Panc1 (cell line): ENCODE results near the gene SH2D6. TPM values are rescaled to one million over a fixed set of nuclear protein-coding genes. Genes with fewer than 3 reads are reported as not detected.

Experiments used
- ATAC-seq: fragments of 200-7000 bp; cut with Tn5 transposase; 2 replicates; pipeline ENCODE4 v1.9.1; 2020; ENCODE audit warnings: mild to moderate bottlenecking, moderate library complexity
- BruUV-seq: library from RNA; stranded (reverse); fragments of 400-500 nt; replicated peaks from 2 replicates; lab custom pipeline; 2021; lab: Mats Ljungman, UMichigan
- CTCF ChIA-PET: fragments of 300-600 bp; sonication (Branson Sonifier 250); formaldehyde crosslinking; loops from one replicate; lab custom pipeline; 2022; ENCODE audit warnings: antibody characterized with exemption; lab: Charles Lee
- POLR2A ChIA-PET: fragments of 300-600 bp; sonication (Branson Sonifier 250); formaldehyde crosslinking; loops from one replicate; lab custom pipeline; 2022; ENCODE audit warnings: antibody characterized with exemption; lab: Charles Lee
- DNase-seq: peaks from one replicate; pipeline ENCODE4 v3.0.0-alpha.2; 2010; ENCODE audit warnings: low read depth, low spot score
- H3K27ac ChIP-seq: 2 replicates; pipeline ENCODE4 v1.5.1; 2011; ENCODE audit warnings: mild to moderate bottlenecking, low read length, inconsistent platforms
- H3K27me3 ChIP-seq: fragments of 200-500 bp; sonication (Bioruptor generic); 2 replicates; pipeline ENCODE4 v1.6.0; 2014; ENCODE audit warnings: low read length, inconsistent platforms; ENCODE audit not compliant: control insufficient read depth, insufficient read depth
- H3K36me3 ChIP-seq: fragments of 200-500 bp; sonication (Bioruptor generic); 2 replicates; pipeline ENCODE4 v1.5.1; 2014; ENCODE audit warnings: inconsistent platforms, mild to moderate bottlenecking, low read length, moderate library complexity; ENCODE audit not compliant: control insufficient read depth, insufficient read depth
- H3K4me1 ChIP-seq: 2 replicates; pipeline ENCODE4 v1.5.1; 2011; ENCODE audit warnings: inconsistent platforms, mild to moderate bottlenecking, low read length, moderate library complexity; ENCODE audit not compliant: control insufficient read depth, insufficient read depth
- H3K4me3 ChIP-seq, 2 experiments: 2 replicates each; pipeline ENCODE4 v1.5.1; 2011 to 2012; ENCODE audit warnings: low read depth in 2 of 2, low read length in 2 of 2, mild to moderate bottlenecking in 2 of 2, inconsistent platforms in 1 of 2, moderate library complexity in 1 of 2
- H3K9me3 ChIP-seq: fragments of 200-500 bp; sonication (Bioruptor generic); 2 replicates; pipeline ENCODE4 v1.5.1; 2014; ENCODE audit warnings: low read depth, mild to moderate bottlenecking, inconsistent platforms, low read length, moderate library complexity; ENCODE audit not compliant: control insufficient read depth, insufficient read depth
- POLR2AphosphoS5 ChIP-seq: IDR thresholded peaks from 2 replicates; pipeline ENCODE4 v1.6.1; 2012; ENCODE audit warnings: mild to moderate bottlenecking, low read depth, low read length, moderate library complexity
- SIN3A ChIP-seq: IDR thresholded peaks from 2 replicates; pipeline ENCODE4 v1.6.1; 2012; ENCODE audit warnings: low read depth, mild to moderate bottlenecking, low read length, moderate library complexity, borderline replicate concordance; ENCODE audit not compliant: insufficient read depth
- TCF7L2 ChIP-seq: IDR thresholded peaks from 2 replicates; pipeline ENCODE4 v1.6.1; 2011; ENCODE audit warnings: mild to moderate bottlenecking, low read depth, low read length, inconsistent platforms
- in situ Hi-C: cut with HindIII; loops from 2 replicates; pipeline ENCODE4 v1.10.0; 2016; ENCODE audit warnings: low sequenced_read_pairs, low pct_unique_long_range_greater_than_20kb
- intact Hi-C: fragments of 100-400 bp; cut with micrococcal nuclease; formaldehyde crosslinking; loops from one replicate; pipeline ENCODE4 v1.10.0; 2022; ENCODE audit not compliant: unreplicated experiment
- total RNA-seq: library from RNA; stranded (reverse); gene quantifications from one replicate; pipeline ENCODE4 v1.2.1, GENCODE V29; 2021; ENCODE audit not compliant: unreplicated experiment
- TF ChIP-seq, protein P1 (sequence below), 2 experiments: IDR thresholded peaks; 2 replicates each; pipeline ENCODE4 v1.6.1; 2011 to 2012; ENCODE audit warnings: low read depth in 2 of 2, control low read depth in 1 of 2, low read length in 1 of 2, mild to moderate bottlenecking in 1 of 2, moderate library complexity in 1 of 2; ENCODE audit not compliant: insufficient read depth in 1 of 2
- TF ChIP-seq, protein P2 (sequence below): fragments of 450-650 bp; IDR thresholded peaks from 2 replicates; pipeline ENCODE4 v1.5.1; 2017; ENCODE audit warnings: mild to moderate bottlenecking

SH2D6 gene
- total RNA-seq, 1 experiment from 2014 or later = 3.3 TPM

DNA sequence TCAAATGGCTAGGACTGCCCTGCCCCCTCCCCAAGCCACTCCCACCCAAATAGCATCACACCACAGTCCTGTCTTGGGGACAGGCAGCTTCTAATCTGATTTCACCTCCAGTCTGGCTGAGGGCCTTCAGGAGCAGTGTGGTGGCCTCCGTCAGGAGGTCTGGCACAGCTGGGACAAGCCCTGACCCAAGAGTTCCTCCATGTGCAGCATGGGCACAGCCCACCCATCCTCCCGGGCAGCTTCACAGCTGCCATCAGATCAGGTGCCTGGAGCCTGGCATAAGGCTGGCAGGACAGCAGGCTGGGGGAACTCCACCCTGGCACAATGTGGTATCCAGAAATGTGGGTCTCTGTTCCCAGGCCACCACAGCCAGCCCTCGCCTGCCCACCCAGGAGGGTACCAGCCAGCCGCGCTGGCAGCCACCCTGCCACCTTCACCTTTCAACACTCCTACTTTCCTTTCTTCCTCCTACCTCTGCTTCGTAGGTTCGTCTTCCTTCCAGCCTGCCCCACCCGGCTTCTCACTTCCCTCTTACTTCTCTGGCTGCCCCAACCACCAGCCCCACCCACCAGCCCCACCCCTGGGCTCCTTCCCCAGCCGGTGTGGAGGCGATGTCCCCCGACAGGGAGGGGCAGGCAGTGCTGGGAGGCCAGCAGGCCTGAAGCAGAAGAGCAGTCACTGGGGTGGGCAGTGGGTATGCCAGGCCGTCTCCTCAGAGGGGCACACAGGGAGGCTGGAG, 8.5 kb upstream of the SH2D6 start, which contains the start of gene CAPG:
Gene CAPG, minus strand, starts transcription at position 522 of the 739 bp plus-strand sequence. CDS start 8,221 bp downstream, outside the sequence.
- no peak for DNase-seq
- ChIA-PET POLR2A (no interaction called here), CTCF (no interaction called here)
- ATAC-seq = no peak
- no TSS peak for BruUV-seq
- in situ Hi-C loops = loop anchor here (25.0 kb wide), 1 partner anchor 127 kb away; the partner anchor contains the start of gene MAT2A
- H3K36me3 ChIP-seq = no peaks in the 10 kb centered on the region
- no peaks in the 10 kb centered on the region for H3K27me3 ChIP-seq
- intact Hi-C loops = no loop called here
- H3K27ac ChIP-seq = peak within 1 kb of the TSS; percentile 67
- peaks cover 42% of the 10 kb centered on the region for H3K4me1 ChIP-seq
- H3K9me3 ChIP-seq = no peaks in the 10 kb centered on the region
- TF ChIP-seq, protein P1, sequence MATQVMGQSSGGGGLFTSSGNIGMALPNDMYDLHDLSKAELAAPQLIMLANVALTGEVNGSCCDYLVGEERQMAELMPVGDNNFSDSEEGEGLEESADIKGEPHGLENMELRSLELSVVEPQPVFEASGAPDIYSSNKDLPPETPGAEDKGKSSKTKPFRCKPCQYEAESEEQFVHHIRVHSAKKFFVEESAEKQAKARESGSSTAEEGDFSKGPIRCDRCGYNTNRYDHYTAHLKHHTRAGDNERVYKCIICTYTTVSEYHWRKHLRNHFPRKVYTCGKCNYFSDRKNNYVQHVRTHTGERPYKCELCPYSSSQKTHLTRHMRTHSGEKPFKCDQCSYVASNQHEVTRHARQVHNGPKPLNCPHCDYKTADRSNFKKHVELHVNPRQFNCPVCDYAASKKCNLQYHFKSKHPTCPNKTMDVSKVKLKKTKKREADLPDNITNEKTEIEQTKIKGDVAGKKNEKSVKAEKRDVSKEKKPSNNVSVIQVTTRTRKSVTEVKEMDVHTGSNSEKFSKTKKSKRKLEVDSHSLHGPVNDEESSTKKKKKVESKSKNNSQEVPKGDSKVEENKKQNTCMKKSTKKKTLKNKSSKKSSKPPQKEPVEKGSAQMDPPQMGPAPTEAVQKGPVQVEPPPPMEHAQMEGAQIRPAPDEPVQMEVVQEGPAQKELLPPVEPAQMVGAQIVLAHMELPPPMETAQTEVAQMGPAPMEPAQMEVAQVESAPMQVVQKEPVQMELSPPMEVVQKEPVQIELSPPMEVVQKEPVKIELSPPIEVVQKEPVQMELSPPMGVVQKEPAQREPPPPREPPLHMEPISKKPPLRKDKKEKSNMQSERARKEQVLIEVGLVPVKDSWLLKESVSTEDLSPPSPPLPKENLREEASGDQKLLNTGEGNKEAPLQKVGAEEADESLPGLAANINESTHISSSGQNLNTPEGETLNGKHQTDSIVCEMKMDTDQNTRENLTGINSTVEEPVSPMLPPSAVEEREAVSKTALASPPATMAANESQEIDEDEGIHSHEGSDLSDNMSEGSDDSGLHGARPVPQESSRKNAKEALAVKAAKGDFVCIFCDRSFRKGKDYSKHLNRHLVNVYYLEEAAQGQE (IDR thresholded peaks at IDR 0.05; ENCODE audit: insufficient read depth in 1 of 2, low read depth in 2 of 2, low read length in 1 of 2) = no peak
- no peak for TF ChIP-seq POLR2AphosphoS5
- TF ChIP-seq, protein P2, sequence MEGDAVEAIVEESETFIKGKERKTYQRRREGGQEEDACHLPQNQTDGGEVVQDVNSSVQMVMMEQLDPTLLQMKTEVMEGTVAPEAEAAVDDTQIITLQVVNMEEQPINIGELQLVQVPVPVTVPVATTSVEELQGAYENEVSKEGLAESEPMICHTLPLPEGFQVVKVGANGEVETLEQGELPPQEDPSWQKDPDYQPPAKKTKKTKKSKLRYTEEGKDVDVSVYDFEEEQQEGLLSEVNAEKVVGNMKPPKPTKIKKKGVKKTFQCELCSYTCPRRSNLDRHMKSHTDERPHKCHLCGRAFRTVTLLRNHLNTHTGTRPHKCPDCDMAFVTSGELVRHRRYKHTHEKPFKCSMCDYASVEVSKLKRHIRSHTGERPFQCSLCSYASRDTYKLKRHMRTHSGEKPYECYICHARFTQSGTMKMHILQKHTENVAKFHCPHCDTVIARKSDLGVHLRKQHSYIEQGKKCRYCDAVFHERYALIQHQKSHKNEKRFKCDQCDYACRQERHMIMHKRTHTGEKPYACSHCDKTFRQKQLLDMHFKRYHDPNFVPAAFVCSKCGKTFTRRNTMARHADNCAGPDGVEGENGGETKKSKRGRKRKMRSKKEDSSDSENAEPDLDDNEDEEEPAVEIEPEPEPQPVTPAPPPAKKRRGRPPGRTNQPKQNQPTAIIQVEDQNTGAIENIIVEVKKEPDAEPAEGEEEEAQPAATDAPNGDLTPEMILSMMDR = no peak
- TF ChIP-seq TCF7L2 = no peak
- no peak for TF ChIP-seq SIN3A
- H3K4me3 ChIP-seq = 0 out of 4 replicates have a peak within 1 kb of the TSS, but pooled peaks of 1 of the 2 experiments have one; percentile 6

DNA sequence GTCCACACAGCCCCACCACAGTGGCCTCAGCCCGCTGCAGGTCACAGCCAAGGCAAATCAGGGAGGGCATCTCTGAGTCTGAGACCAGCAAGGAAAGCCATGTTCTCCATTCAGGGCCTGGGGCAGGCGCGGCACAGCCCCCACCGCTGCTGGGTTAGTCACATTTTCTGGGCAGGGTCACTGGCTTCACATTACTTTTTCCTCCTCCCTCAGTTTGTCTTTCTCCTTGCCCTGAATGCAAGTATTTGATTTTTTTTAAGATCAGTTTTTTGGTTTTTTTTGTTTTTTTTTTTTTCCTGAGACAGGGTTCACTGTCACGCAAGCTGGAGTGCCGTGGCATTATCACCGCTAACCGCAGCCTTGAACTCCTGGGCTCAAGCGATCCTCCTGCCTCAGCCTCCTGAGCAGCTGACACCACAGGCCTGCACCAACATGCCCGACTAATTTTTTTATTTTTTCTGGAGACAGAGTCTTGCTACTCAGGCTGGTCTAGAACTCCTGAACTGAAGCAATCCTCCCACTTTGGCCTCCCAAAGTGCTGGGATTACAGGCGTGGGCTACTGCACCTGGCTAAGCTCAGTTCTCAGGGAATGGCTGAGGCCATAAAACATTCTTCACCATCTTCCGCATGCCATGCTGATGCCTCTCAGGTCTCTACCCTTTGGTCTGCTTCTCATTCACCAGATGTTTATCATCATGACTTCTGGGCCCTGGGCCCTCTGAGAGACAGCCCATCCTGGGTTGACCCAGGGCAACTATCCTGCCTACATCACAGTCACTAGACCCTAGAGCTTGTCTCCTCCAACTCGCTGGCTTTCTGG, 7.7 kb upstream of the SH2D6 start:
- no TSS peak for BruUV-seq
- no peaks in the 10 kb centered on the region for H3K9me3 ChIP-seq
- ATAC-seq = no peak
- intact Hi-C loops = no loop called here
- H3K4me1 ChIP-seq = peaks cover 40% of the 10 kb centered on the region
- in situ Hi-C loops = loop anchor here (25.0 kb wide), 1 partner anchor 127 kb away; the partner anchor contains the start of gene MAT2A
- TF ChIP-seq SIN3A (no peak), TCF7L2 (no peak)
- ChIA-PET POLR2A (interaction anchor here (0.6 kb wide), 1 partner anchor 151 kb away, joined by 3 read pairs; no protein-coding TSS in a partner anchor), CTCF (no interaction called here)
- H3K4me3 ChIP-seq = no peak overlapping the region
- peak overlapping the region; percentile 67 for H3K27ac ChIP-seq
- DNase-seq = no peak
- no peaks in the 10 kb centered on the region for H3K27me3 ChIP-seq
- H3K36me3 ChIP-seq = no peaks in the 10 kb centered on the region
